ENCODE results near the gene MXI1. TPM values are rescaled to one million over a fixed set of nuclear protein-coding genes. Genes with fewer than 3 reads are reported as not detected.

Gene MXI1
- total RNA-seq, 1 experiment from 2014 or later, result 12.1 TPM

- POLR2A ChIA-PET, result interaction anchor here (0.6 kb wide), 2 partner anchors 14 to 557 kb away, joined by 7 to 10 read pairs; no protein-coding TSS in a partner anchor
- TF ChIP-seq REST (IDR thresholded peaks at IDR 0.05; ENCODE audit: insufficient read depth in 1 of 2, low read depth in 2 of 2, low read length in 1 of 2), result no peak
- TF ChIP-seq POLR2AphosphoS5 (IDR thresholded peaks at IDR 0.05; ENCODE audit: low read depth, low read length), result no peak
- TF ChIP-seq SIN3A (IDR thresholded peaks at IDR 0.05; ENCODE audit: borderline replicate concordance, insufficient read depth, low read depth, low read length), result no peak
- no peak for TF ChIP-seq TCF7L2 (IDR thresholded peaks at IDR 0.05; ENCODE audit: low read depth, low read length)
- TF ChIP-seq CTCF (IDR thresholded peaks at IDR 0.05), result no peak
- Histone ChIP-seq H3K27me3 (ENCODE audit: control insufficient read depth, insufficient read depth, low read length) (peaks cover 21% of the 10 kb centered on the region), H3K4me3 (ENCODE audit: low read depth in 2 of 2, low read length in 2 of 2) (no peak overlapping the region), H3K27ac (ENCODE audit: low read length) (no peak overlapping the region), H3K9me3 (ENCODE audit: control insufficient read depth, insufficient read depth, low read depth, low read length) (no peaks in the 10 kb centered on the region), H3K4me1 (ENCODE audit: control insufficient read depth, insufficient read depth, low read length) (no peaks in the 10 kb centered on the region), H3K36me3 (ENCODE audit: control insufficient read depth, insufficient read depth, low read length) (no peaks in the 10 kb centered on the region)
- DNase-seq (ENCODE audit: low read depth, low spot score), result peak; percentile 42
- intact Hi-C loops (cut with micrococcal nuclease; ENCODE audit: unreplicated experiment) (no loop called here), in situ Hi-C loops (cut with HindIII; ENCODE audit: low pct_unique_long_range_greater_than_20kb, low sequenced_read_pairs) (no loop called here)
- CTCF ChIA-PET, result no interaction called here
- no peak for ATAC-seq
- no TSS peak for BruUV-seq (replicated peaks)
Observed at GRCh38 chr10:110172155-110172554, 35.2 kb upstream of the MXI1 start.

GRCh38 chr10:110174201-110174600 is 33.2 kb upstream of the MXI1 start:
- Histone ChIP-seq H3K36me3 (ENCODE audit: control insufficient read depth, insufficient read depth, low read length) (no peaks in the 10 kb centered on the region), H3K9me3 (ENCODE audit: control insufficient read depth, insufficient read depth, low read depth, low read length) (no peaks in the 10 kb centered on the region), H3K4me3 (ENCODE audit: low read depth in 2 of 2, low read length in 2 of 2) (no peak overlapping the region), H3K4me1 (ENCODE audit: control insufficient read depth, insufficient read depth, low read length) (no peaks in the 10 kb centered on the region), H3K27me3 (ENCODE audit: control insufficient read depth, insufficient read depth, low read length) (peaks cover 9% of the 10 kb centered on the region), H3K27ac (ENCODE audit: low read length) (no peak overlapping the region)
- ChIA-PET CTCF (no interaction called here), POLR2A (no interaction called here)
- DNase-seq (ENCODE audit: low read depth, low spot score) (no peak), ATAC-seq (no peak)
- BruUV-seq (replicated peaks), result no TSS peak
- TF ChIP-seq REST (IDR thresholded peaks at IDR 0.05; ENCODE audit: insufficient read depth in 1 of 2, low read depth in 2 of 2, low read length in 1 of 2) (no peak), SIN3A (IDR thresholded peaks at IDR 0.05; ENCODE audit: borderline replicate concordance, insufficient read depth, low read depth, low read length) (no peak)
- in situ Hi-C loops (cut with HindIII; ENCODE audit: low pct_unique_long_range_greater_than_20kb, low sequenced_read_pairs), result no loop called here
- intact Hi-C loops (cut with micrococcal nuclease; ENCODE audit: unreplicated experiment), result no loop called here
